Activated CD4-positive, alpha-beta T cell treated with anti-CD3 and anti-CD28 coated beads, Interleukin-2, amount 50 U/mL, for 16 hours (primary cell): ENCODE data around the gene CFAP206.
"Not testable (repeated sequence)": the region's sequence is repeated elsewhere in the genome, so short reads cannot be mapped to it uniquely, and the experiment has no call there.

Experiments
- DNase-seq: peaks from one replicate; pipeline ENCODE4 v3.0.0-alpha.2; 2020

Gene CFAP206

GRCh38 chr6:87421576-87421975 lies 13.8 kb downstream of the CFAP206 start:
- DNase-seq, result no peak

- no peak for DNase-seq
Measured at GRCh38 chr6:87426789-87427188, 19.0 kb downstream of the CFAP206 start.

GRCh38 chr6:87430499-87430898 lies 22.7 kb downstream of the CFAP206 start:
- DNase-seq, result no peak

- no peak for DNase-seq
Measured at GRCh38 chr6:87431263-87431662, 23.5 kb downstream of the CFAP206 start.

DNA sequence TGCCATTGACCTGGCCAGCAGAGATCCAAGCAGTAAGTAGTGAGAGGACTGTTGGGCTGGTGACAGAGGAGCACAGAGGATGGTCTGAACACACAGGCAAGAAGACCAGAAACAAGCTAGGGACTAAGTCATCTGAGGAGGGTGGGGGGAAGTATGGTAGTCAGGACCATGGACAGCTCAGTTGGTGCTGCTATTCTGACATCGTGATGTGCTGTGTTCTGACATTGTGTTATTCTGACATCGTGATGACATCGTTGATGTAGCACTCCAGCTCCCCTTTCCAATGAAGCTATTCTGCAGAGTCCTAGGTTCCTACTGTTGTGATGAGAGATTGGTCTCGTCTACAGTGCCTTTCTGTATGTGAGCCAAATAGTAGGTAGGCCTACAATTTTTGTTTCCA lies 28.7 kb downstream of the CFAP206 start:
- peak; percentile 43 for DNase-seq

DNA sequence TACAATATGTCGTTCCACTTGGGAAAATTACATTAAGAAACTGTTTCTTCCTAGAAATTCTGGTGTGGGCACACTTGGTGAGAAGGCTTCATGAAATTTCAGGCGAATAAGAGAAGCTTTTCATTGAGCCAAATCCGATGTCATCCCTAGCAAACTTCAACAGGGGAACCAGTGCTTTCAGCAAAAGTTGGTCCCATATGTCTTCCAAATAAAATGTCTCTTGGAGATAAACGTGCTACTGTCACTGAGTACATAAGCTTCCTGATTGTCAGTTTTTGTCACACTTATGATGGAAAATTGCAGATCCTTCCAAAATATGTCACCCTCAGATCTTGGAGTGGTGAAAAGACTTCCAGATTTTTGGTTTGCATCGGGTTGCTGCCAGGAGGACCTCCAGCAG lies 33.9 kb downstream of the CFAP206 start:
- DNase-seq, result no peak

DNA sequence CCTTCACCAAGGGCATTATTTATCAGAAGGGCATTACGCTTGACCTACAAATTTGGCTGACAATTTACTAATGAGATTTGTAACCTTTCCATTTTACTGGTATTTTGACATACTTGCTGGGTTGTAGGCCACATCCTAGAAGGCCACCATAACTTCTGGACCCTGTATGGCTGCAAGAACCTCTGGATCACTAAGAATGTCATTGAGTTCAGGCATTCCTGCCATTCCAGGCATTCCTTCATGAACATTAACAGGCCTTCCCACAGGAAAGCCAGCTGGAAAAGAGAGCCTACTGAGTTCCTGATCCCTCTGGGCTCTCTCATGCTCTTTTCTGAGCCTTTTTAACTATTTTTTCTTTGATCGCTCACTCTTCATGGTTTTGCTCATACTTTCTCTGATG lies 36.6 kb downstream of the CFAP206 start:
- DNase-seq, result no peak

DNA sequence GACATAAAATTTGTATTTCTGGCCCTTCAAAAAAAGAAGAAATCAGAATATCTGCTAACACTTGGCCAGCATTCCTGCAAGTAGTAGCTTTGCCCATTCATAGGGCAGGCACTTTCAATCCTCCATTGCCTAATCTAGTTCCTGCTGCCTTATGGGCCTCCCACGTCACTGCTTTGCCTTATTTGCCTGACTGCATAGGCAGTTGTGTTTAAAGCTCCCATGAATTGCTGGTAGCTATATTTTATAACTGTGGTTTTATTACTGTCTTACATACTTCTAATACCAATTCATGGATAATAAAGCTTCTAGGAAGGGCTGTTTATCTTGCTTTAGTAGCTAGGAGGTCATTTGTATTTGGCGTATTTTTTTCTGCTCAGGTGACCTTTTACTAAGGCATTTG lies 57.3 kb downstream of the CFAP206 start:
- no peak for DNase-seq

GRCh38 chr6:87472525-87473418 lies 65.0 kb downstream of the CFAP206 start, which contains the start of gene SLC35A1:
TSS of gene SLC35A1 (plus strand) at chr6:87472974. CDS start at chr6:87473004, 30 bp downstream.
- DNase-seq, result peak; percentile 82

- peak; percentile 69 for DNase-seq
Measured at GRCh38 chr6:87473419-87473903, 65.7 kb downstream of the CFAP206 start.

GRCh38 chr6:87481931-87482330 lies 74.2 kb downstream of the CFAP206 start:
- no peak for DNase-seq

DNA sequence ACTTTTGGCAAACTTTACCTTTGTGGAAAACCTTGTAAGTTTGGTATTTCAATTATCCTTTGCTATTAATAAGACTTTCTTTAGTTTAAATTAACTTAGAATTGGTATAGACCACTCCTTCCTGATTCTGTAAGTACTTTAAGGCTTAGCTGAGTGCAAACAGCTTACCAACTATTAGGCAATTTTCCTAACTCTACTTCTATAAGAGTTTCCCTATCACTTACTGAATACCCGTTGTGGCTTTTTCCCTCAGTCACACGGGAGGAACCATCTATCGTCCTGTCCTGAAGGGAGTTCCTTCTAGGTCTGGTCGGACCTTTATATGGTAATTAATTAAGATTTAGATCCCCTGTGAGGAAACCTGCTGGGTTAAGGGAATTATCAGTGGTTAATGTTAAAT lies 74.6 kb downstream of the CFAP206 start:
- no peak for DNase-seq

DNA sequence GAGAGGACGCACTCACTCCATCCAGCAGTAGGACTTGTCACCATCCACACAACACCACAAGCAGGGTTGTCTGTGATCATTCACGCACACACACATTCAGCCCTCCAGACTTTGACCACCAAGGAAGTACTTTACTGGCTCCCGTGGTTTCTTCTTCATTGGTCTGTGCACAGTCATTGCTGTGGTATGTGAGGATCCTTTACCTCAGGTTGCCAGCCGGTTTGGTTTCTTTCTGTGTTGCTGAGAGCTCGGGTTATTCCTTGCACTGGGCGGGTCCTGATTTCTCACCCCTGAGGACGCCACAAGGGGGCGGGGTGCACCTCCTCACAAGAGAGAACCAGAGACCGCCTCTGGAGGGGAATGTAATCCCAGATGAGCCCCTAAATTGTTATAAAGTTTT lies 76.2 kb downstream of the CFAP206 start:
- DNase-seq, result peak; percentile 7

DNA sequence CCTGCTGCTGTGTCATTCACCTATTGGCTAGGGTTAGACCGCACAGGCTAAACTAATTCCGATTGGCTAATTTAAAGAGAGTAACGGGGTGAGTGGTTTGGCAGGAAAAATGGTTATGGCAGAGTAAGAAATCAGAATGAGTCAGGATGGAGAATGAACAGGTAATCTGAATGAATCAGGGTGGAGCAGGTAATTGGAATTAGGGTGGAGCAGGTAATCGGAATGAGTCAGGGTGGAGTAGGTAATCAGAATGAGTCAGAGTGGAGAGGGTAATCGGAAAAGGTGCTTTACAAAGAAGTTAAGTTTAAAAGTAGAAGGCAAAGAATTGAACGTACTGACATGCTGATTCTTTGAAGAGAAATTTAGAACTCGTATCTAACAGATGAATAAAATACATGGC lies 76.7 kb downstream of the CFAP206 start:
- DNase-seq, result no peak

GRCh38 chr6:87487555-87487954 lies 79.8 kb downstream of the CFAP206 start:
- DNase-seq, result no peak

DNA sequence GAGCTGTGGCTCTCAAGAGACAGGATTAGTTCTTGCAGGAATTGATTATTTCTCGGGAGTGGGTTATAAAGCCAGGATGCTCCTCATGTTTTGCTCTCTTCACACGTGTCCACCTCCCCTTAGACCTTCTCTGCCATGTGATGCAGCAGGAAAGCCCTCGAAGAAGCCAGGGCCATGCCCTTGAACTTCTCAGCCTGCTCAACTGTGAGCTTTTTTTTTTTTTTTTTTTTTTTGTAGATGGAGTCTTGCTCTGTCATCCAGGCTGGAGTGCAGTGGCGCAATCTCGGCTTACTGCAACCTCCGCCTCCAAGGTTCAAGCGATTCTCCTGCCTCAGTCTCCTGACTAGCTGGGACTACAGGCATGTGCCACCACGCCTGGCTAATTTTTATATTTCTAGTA lies 81.6 kb downstream of the CFAP206 start:
- DNase-seq, result not testable (repeated sequence)

GRCh38 chr6:87494761-87495422 lies 87.1 kb downstream of the CFAP206 start:
- DNase-seq, result no peak

- no peak for DNase-seq
Measured at GRCh38 chr6:87498048-87498447, 90.3 kb downstream of the CFAP206 start.

DNA sequence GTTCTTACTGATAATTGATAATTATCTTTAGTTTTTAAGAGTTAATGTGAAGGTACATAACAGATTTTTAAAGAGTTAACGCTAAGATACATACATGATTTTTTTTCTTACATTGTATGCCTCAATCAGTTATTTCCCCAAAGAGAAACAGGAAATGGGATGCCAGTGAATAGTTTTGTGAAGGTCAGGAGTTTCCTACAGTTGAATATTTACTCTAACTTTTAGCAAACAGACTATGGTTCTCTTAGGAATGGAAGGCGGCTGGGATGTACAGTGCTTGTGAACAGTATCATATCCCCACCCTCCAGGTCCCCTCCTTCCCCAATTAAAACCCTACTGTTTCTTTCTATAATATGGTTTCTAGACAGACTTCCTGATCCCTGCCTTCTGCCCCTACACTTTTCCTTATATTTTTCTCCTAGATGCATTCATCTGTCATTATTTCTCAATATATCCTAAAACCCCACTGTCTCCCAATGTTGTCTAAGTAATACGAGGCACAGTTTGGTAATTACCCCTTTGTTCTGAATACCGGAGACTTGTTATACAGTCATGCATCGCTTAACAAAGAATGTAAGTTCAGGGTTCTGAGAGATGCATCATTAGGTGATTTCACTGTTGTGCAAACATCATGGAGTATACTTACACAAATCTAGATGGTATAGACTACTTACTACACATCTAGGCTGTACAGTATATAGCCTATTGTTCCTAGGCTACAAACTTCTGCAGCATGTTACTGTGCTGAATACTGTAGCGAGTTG lies 94.2 kb downstream of the CFAP206 start:
- no peak for DNase-seq

- no peak for DNase-seq
Measured at GRCh38 chr6:87504441-87504840, 96.7 kb downstream of the CFAP206 start.
